AG20443 (cell line): Measurements from ENCODE around the gene PGRMC2.

Source experiments
- DNase-seq: peaks from one replicate; pipeline ENCODE4 v3.0.0; 2012; ENCODE audit warnings: low spot score, mixed read lengths

PGRMC2 gene

DNA sequence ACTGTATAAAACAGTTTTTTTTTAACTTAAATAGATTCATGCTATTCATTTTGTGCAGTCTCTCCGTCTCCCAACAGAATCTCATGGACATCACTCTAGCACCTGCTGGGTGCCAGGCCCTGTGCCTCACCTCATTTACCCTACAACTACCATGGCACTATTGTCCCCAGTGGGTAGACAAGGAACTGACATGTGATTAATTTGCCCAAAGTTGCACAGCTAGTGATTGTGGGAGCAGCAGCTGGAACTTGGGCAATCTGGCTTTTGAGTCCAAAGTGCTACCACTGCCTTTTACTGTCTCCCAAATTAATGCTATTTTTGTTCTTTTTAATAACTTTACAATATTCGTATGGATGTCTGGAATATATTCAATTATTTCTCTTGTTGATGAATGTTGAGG is 11.2 kb upstream of the PGRMC2 start:
- DNase-seq = no peak

DNA sequence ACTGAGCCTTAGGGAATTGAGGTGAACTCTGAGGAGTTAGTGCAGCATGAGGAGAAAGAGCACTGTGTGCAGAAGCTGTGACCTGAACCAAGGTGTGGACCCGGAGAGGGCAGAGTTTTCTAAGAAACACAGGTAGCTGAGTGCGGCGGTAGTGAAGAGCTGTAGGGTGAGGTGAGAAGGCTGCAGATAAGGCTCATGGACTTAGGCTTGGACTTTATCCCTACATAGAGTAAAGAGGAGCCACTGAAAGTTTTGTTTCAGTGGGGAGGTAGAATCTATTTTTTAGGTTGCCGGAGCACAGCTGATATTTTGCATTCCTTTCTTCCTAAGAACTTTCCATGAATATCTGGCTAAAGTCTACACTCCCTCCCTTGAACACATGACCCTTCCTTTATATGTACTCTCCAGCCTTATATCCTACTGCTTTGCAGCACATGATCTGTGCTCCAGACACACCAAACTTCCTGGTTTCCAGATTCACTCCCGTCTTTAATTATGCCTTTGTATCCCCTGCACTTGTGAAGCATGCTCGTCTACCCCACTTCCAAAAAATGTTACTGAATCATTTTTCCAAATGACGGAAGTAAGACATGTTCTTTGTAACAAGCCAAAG is 10.6 kb upstream of the PGRMC2 start:
- DNase-seq = no peak

DNA sequence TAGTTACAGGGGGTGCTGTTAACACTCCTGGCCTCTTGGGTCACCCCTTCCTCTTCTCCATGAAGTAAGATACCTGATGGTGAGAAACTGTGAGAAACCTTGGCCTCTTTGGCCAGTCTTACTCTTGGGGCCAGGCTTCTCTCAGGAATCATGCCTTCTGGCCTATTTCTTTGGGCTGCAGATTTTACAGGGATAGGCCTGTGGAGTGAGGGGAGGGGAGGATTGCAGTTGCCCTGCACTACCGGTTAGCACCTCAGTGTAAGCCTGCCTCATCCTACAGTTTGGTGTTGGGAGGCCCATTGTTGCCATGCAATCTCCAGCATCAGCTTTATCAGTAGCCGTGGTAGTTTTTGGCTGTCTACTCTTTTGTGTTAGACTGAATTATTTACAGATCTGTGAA is 7.6 kb upstream of the PGRMC2 start:
- no peak for DNase-seq

DNA sequence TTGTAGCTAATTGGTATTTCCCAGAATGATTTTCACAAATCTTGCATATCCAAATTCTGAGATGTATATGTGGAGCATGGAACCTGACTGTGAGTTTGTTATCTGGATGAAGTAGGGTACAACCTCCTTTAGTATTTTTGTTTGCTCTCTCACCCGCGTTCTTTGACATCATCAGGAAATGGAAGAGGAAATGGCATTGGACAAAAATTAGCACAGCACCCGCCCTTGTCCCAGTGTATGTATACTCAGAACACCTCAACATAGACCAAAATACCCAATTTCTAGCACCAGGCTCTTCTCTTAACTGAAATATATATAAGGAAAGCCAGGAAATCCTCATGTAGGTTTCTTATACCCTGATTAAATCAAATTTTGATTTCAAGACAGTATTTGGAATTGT is 6.9 kb upstream of the PGRMC2 start:
- DNase-seq = no peak

DNA sequence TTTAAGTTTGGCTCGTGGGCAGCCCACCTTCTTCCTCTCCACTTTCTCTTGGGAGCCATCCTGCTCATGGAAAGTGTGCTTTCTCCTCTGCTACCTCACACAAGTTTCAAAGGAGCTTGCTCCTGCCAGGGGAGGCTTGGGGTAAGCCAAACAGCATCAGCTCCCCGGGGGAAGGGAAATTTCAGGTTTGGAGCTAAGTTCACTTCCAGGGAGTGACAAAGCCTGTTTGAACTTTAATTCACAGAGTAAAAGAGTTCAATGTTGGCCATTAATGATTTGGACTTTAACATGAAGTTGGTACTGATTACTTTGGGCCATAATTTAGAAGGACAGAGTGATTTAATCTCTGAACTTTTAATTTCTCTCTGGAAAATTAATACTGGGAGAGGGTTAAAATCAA is 4.7 kb upstream of the PGRMC2 start:
- DNase-seq = no peak

DNA sequence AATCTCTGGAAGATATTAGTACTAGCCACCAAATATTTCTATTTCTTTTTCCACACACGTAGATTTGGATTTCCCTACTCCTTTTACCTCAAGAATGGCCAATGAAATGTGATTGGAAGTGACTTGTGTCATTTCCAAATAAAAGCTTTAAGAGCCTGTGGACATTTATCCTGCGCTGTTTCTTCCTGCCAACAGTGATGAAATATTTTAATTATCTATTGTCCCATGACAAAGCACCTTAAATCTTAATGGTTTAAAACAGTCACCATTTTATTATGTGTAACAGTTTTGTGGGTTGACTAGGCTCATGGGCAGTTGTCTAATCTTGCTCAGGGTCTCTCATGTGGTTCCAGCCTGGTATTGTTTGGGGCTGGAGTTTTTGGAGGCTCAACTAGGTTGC is 3.5 kb upstream of the PGRMC2 start:
- DNase-seq = no peak

DNA sequence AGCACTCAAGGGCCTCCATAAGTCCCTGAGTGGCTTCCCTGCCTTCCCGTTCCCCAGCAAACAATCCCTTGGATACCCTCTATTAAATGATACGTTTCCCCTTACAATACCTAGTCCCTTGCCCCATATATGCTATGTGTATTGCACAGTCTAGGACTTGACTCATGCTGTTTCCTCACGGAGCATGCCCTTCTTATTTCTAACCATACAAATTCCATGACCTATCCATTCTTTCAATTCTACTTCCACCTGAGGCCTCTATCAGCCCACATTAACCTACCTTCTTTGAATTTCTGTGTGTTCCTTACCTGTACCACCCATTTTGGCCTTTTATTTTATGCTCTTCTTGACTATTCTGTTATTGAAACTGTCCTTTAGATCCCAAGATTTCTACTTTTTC is 2.9 kb upstream of the PGRMC2 start:
- DNase-seq = no peak

DNA sequence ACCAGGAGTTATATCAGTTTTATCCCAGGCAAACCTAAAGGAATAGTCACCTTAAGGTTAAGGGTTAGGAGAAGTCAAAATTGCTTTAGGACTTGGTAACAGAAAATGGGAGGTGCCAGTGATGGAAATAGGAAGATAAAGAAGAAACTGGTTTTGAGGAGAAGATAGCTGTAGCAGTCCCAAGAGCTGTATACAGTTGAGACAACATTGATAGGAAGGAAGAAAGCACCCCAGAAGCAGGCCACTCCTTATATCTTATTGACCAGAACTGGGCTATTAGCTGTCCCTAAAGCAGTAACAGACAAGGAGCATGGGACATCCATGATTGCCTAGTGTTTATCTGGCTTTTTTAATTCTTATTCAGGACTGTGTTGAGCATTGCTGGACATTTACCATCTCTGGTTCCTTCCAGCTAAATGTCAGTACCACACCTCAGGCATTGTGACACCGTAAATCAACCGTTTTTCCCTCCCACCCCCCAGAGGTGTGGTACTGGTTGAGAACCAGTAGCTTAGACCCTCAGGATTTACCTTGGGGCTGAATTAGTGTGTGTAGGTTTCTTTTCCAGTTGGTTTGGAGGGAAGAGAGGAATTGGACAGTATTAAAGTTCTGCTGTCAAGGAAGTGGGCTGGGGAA is 2.0 kb upstream of the PGRMC2 start:
- DNase-seq = no peak

DNA sequence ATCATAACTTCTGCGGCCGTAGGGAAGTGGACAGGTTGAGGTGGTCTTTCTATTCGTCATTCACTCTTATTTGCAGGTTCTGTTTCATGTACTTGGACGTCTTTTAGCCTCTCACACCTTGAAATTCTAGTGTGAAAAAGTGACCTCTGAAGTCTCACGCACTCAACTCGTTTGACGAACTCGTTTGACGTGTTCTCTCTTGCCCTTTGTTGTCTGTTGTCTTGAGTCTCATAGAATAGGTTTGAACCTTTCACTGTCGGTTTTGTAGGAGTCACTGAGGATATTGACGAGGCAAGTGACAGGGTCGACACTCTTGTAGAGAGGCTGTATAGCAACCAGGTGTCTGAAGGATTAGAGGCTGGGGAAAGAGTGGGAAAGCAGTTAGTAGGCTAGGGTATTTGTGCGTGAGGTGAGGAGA is 1.1 kb upstream of the PGRMC2 start:
- DNase-seq = no peak

DNA sequence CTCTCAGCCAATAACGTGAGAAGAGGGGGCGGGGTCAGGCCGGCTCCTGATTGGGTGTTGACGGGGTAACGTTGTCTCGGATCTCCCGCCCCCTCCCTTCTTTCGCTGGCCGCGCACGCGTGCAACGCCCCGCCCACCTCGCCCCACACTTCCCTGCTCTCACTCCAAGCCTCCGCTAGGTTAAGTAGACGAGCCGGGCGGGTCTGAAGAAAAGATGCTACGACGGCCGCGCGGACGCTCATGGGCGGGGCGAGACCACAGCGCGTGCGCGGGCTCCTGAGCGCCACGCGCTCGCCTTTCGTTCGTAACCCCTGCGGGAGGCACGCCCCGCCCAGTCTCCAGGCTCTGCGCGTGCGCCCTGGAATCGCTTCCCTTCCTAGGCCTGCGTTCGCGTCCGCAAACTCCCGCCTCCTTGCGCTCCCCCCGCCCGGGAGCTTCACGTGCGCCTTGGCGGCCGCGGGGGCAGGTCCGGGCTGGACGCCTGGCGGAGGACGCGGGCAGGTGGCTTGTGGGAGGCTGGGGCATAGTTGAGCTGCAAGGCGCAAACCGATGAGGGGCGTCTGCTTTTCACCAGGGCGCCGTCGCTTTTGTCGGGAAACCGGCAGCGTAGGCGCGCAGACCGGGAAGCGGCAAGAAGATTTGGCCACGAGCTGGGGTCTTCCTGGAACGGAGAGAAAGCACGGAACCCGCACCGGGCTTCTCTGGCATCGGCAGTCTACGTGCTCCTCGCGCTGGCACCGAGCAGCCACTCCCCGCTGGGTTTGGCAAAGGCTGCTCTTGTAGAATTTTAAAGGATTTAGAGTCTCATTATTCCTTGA is 467 bp upstream of the PGRMC2 start:
- DNase-seq = peak; percentile 98

DNA sequence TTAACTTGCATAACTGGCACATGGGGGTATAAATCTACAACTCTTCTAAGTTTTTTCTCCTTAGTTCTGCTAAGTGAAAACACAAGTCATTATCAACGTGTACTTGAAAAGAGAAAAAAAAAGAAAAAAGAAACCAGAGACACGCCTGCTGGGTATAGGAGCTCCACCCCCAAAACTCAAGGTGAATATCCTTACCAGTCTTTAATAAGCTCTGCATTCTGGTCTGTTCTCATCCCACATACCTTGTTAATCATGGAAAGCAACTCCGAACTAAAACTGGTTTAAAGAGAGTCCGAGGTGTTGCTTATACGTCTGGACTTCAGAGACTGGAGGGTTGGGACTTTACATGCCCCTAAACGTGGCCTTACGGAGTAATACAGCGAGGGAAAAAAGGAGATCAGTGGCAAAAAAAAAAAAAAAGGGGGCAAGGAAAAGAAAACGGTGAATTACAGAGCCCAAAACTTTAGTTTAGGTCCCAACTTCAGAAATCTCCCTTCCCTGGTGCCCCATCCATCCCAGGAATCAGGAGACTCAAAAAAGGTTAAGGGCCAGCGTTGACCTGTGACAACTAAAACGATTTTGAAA is 1.0 kb downstream of the PGRMC2 start:
- DNase-seq = peak; percentile 37

DNA sequence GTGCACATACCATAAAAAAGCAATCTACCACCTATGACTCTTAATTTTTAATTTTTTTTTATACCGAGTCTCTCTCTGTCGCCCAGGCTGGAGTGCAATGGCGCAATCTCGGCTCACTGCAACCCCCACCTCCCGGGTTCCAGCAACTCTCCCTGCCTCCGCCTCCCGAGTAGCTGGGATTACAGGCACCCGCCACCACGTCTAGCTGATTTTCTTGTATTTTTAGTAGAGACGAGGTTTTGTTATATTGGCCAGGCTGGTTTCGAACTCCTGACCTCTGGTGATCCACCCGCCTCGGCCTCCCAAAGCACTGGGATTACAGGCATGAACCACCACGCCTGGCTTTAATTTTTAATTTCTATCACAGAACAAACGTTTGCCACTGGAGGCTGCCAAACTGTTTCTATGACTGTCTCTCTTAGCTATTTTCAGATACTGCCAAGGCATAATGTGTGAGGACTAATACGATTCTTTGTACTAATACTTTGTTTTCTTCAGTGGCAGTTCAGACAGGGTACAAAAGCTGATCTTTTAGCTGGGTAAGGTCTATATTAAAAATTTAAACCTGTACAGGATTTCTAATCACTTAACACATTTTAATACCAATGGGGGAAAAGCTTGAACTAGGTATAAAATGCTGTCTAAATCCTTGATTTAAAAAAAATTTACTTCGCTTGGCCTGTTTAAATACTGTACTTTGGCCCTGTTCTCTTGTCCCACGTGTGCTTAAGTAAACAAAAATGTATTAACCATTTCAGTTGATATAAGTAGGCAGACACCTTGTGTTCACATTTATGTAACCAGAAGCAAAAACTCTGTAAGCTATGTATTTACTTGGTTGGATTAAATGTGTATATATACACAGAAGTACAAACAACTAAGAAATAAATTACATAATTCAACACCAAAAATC is 2.3 kb downstream of the PGRMC2 start:
- DNase-seq = peak; percentile 47

DNA sequence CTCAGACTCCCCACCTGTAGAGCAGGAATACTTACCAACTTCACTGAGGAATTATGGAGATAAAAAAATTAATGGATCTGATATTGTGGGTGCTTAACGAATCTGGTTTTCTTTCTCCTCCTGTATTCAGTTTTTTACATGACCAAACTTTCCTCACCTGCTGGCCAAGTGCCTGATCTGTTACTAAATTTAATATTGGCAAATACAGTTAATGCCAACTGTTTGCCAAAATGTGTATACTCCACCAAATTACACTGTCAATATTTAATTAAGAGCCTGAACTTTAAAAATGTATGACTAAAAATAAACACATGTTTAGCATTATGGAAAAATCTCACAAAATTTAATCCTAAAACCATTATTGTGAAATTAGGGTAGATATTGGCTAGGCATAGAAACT is 3.3 kb downstream of the PGRMC2 start:
- no peak for DNase-seq

DNA sequence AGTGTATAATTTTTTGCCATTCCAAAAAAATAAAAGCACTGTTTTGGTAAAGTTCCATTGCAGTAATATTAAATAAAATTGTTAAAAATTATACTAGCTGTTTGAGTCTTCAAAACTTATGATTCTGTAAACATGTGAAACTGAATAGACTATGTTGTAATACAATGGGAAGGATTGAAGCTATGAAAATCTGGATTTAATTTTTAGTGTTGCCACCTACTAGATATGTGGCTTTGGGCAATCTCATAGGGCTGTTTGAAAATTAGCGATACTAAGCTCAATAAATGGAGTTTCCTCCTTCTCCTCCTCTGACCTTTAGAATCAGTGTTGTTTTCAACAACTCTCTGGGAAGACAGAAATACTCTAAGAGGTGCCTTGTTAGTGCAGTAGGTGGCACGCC is 4.5 kb downstream of the PGRMC2 start:
- DNase-seq = no peak

DNA sequence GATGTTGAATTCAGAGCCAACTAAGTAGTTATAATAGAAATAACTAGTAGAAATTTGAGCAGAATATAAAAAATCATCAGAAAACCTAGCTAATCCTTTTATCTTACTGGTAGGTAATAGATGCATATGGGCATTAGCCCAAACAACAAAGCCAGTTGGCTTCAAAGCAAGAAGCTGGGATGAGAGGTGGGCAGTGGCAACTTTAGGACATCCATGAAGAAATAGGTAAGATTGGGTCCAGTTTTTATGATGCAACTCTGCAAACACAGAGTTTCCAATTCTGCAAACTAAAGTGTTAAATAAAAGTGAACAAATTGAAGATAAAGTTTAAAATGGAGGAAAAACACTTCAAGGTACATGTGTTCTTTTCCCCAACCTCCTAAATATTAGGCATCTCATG is 5.1 kb downstream of the PGRMC2 start:
- DNase-seq = no peak

DNA sequence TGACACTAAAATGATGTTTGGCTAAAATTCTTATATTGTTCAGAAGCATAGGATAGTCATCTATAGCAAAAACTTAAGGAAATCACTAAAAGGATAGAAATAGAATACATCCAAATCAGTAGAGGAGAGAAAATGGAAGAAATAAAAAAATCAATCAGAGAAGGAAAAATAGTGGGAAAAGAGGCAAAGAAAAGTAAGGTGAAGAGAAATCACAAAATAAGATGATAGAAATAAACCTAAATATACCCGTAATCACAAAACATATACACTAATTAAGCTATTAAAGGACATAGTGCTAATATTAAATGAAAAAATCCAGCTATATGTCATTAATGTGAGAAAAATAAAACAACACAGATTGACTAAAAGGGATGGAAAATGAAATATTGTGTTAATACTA is 6.3 kb downstream of the PGRMC2 start:
- no peak for DNase-seq

DNA sequence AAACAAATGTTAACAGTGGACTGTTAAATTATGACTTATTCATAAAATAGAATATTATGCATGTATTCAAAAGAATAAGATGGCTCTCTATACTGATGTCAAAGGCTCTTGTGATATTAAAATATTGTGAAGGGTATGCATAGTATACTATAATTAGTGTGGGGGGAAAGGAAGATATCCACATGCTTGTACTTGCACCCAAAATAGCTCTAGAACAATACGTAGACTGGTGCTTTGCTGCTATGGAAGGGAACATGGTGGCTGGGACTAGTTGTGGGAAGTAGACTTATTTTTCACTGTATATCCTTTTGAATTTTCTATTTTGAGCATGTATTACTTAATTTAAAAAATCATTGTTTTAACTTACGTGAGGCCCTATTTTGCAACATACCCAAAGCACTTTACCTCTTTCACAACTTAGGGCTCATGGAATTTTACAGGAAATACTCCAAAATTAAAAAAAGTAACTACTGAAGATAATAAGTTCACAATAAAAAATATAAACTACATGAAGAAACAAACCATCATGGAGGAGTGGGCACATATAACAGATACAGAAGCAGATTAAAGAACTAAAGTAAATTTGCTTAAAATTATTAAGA is 7.9 kb downstream of the PGRMC2 start:
- DNase-seq = no peak

DNA sequence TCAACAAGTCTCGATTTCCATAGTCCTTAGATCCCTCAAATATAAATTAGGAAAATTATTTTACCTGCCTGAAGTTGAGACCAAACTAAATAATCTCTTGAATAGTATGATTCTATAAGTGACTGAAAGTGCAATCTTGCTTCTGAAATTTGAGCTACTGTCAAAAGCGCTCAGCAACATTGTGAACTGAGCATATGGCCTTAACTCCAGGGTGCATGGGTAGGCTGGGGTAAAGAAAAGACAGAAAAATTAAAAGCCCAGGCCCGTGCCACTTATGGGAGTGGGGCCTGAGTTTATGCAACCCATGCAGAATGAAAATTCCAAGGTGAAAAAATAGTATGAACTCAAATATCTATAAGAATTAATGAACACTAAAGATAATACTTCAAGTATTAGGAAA is 9.8 kb downstream of the PGRMC2 start:
- DNase-seq = no peak

DNA sequence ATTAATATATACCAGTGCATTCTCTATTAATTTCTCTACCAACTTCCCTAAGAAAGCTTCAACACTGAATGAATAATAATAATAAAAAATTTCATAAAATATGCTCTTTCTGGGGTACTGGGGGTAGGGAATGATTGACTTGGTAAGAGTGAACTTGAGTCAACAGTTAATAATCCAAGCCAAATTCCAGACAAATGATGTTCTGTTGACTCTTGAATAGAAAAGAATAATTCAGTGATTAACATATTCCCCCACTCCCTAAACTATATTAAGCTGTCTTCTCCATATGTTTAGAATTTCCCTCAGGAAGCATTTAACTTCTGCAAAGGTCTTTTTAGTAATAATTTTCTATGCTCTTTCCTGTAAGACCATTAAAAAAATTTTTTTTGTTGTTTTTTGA is 12.3 kb downstream of the PGRMC2 start:
- DNase-seq = peak; percentile 12

DNA sequence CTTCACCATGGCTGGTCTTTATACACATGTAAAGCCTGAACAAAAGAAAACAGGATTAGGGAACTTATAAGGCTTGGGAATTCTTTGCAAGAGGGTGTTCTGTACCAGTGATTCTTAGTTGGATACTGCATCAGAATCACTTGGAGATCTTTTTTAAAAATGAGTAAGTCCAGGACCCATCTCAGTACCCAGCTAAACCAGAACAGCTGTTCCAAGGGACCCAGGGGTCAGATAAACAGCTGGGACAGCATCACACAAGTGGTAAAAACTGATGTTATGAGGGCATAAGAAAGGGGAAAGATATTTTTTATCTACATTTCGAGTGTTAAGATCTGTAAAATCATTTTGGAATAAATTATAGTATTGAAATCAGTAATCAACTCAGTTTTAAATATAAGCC is 16.1 kb downstream of the PGRMC2 start:
- DNase-seq = no peak

DNA sequence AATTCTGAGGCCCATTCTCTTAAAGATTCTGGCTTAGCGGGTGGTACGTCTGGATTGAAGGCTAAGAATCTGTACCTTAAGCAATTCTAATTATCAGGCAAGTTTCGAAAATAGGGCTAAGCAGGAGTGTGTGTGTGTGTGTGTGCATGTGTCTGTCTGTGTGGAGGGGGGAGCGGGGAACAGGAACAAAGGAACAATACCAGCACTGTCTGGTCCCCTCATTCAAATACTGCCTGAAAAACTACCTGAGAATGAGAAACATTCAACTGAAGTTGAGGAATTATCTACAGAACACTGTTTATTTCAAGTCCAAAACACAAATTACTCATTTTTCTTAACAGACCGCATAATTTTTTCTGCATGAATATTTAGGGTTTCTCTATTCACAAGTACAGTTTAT is 18.6 kb downstream of the PGRMC2 start:
- DNase-seq = no peak

DNA sequence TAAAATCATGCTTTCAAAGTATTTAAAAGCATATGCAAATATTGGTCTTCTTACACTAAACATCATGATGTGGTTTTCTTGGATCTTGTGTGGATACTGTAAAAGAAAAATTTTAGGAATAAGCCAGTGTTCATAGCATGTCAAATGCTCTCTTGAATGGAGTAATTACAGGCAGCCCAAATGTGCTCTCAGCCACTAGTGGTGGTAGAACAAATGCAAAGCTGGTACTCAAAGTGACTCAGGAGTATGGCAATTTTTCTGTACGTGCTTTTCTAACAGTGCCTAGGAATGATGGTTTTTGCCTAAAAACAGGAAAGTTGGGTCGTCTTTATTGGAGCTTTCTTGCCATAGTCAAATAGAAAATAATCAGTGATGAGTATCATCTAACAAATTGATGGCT is 19.9 kb downstream of the PGRMC2 start:
- DNase-seq = no peak
